HG02973 (cell line): ENCODE measurements around the gene DEF6.

Experiments used
- ATAC-seq: cut with Tn5 transposase; IDR thresholded peaks from one replicate; pipeline ENCODE4 v1.9.1; 2021; ENCODE audit warnings: moderate library complexity; ENCODE audit not compliant: unreplicated experiment

DEF6 gene, protein sequence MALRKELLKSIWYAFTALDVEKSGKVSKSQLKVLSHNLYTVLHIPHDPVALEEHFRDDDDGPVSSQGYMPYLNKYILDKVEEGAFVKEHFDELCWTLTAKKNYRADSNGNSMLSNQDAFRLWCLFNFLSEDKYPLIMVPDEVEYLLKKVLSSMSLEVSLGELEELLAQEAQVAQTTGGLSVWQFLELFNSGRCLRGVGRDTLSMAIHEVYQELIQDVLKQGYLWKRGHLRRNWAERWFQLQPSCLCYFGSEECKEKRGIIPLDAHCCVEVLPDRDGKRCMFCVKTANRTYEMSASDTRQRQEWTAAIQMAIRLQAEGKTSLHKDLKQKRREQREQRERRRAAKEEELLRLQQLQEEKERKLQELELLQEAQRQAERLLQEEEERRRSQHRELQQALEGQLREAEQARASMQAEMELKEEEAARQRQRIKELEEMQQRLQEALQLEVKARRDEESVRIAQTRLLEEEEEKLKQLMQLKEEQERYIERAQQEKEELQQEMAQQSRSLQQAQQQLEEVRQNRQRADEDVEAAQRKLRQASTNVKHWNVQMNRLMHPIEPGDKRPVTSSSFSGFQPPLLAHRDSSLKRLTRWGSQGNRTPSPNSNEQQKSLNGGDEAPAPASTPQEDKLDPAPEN

DNA sequence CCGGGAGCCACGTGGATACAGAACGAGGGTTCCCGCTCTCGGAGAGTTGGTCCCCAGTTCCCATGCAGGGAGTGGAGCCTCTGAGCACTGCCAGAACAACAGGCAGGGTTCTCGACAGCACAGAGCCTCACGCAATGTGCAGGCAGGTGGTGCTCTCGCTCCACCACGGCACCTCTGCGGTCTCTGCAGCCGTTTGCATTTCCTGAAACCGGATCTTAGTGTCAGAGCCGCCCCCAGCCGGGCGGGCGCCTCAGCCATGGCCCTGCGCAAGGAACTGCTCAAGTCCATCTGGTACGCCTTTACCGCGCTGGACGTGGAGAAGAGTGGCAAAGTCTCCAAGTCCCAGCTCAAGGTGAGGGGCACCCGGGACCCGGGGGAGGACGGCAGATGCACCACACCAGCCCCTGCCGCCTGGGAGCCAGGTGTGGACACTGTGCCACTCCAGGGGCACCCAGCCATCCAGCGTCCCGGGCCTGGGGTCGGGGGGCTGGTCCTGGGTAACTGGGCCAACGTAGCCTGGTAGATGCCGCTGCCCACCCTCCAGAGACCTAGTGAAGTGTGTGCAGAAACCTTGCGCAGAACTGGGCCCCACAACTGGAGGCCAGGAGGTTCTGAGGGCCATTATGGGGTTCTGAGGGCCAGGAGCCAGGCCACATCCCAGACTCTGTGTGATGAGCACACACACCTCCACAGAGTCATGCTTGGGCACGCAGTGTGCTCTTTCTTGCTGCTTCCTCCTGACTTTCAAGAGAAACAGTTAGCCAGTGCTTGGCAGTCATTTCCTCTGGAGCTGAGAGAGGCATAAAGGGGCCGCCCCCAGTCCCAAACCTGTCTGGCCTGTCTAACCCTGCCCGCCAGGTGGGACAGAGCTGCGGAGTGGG, at the start of gene DEF6:
DEF6 (plus strand) TSS at position 218 of the 881 bp plus-strand sequence; CDS start at position 257, 39 bp downstream.
- ATAC-seq = peak; percentile 66

GRCh38 chr6:35248300-35248699, 49.3 kb upstream of the DEF6 start:
- no peak for ATAC-seq

DNA sequence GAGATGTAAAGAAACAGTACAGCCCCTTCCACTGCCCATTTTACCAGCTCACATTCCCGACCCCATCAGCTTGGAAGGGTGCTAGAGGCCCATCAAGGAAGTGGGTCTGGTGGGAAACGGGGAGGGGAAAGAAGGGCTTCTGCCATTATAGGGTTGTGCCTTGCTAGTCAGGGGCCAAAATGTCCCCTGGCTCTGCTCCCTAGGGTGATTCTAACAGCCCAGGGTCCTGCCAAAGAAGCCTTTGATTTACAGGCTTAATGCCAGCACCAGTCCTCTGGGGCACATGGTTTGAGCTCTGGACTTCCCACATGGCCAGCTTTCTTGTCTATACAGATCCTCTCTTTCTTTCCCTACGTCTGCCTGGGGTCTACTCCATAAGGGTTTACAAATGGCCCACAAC, 48.7 kb upstream of the DEF6 start:
- ATAC-seq = no peak

- ATAC-seq = no peak
Measured at GRCh38 chr6:35251949-35252348, 45.7 kb upstream of the DEF6 start.

GRCh38 chr6:35253249-35253648, 44.4 kb upstream of the DEF6 start:
- no peak for ATAC-seq

- ATAC-seq = no peak
Measured at GRCh38 chr6:35258336-35258735, 39.3 kb upstream of the DEF6 start.

DNA sequence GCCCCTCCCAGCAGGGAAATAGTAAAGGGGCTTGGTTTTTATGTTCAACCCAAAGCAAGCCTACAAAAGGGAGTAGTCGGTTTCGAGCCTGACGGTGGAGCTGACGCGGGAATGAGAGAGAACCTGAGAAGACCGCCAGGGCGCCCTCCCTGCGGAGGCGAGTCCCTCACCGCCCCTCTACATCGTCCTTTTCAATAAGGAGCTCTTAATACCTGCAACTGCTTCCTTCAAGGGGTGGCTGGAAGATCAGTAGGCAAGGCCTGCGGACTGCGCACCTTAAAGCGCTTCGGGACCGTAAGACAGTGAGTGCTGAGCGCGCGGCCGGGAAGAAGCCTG, 38.8 kb upstream of the DEF6 start:
- ATAC-seq = peak; percentile 8

GRCh38 chr6:35259194-35259947, 38.2 kb upstream of the DEF6 start, which contains the start of gene ZNF76:
Gene ZNF76 (plus strand): TSS chr6:35259735. CDS start chr6:35281152, 21,417 bp downstream.
- peak; percentile 81 for ATAC-seq

- peak; percentile 38 for ATAC-seq
Measured at GRCh38 chr6:35259948-35260590, 37.5 kb upstream of the DEF6 start.

DNA sequence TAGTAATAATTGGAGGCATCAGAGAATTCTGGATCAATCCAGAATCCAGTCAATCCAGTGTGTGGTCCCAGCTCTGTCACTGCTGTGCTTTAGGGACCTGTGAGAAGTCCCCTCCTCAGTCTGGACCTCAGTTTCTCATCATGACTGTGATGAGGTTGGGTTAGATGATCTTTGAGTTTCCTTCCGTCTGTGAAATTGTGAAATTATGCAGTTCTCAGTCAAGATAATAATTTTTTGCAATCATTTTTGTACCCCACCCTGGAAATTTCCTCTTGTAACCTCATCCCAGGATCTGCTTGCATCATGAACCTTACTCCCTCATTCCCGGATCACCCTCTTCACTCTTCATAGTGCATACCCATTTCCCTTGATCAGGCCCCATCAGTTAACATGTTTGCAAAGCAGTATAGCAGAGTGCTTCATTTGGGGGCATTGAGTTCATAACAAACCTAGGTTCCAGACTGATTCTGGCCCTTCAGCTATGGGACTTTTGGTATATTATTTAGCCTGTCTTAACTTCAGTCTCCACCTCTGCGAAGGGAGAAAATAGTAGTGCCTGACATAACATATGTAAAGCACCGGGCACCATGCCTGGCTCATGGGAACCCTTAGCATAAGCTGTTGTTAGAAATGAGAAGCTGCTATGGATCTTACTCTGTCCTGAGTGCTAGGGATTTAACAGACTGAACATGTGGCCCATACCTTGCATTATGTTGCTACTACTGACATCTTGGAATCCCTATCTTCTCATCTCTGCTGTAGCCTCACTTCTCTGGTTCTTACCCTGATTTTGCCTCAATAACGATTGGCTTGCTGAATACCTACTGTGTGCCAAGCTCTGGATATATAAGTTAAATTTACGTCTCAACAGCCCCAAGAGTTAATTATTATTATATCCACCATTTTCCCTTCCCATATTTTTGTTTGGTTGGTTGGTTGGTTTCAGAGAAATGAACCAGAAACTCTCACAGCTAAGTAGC, 36.7 kb upstream of the DEF6 start:
- no peak for ATAC-seq

GRCh38 chr6:35262596-35262995, 35.0 kb upstream of the DEF6 start:
- no peak for ATAC-seq

DNA sequence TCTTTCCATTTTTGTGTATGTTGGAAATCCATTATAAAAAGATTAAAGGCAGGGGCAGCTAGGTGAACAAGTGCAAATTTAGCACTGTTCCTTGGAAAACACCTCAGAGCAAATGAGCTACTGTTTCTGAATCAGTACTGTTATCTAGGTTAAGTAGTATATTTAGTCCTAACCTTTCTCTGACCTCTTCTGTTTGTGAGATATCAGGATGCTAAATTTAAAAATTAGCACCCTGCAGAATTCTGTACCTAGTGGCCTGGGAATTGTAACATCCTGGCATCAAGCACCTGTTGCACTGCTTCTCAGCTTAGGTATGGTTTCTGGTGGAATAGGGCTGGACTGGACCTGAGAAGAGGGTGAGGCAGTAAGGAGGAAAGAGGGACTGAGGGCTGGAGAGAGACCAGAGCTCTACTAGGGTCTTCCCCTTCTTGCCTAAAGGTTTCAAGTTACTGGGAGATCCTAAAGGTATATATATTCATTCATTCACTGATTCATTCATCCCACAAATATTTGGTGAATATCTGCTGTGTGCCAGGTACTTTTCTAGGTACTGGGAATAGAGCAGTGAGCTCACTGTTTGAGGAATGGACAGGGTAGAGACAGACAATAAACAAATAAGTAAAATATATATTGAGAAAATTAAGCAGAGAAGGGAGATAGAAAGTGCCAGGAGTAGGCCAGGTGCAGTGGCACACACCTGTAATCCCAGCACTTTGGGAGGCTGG, 32.9 kb upstream of the DEF6 start:
- no peak for ATAC-seq

DNA sequence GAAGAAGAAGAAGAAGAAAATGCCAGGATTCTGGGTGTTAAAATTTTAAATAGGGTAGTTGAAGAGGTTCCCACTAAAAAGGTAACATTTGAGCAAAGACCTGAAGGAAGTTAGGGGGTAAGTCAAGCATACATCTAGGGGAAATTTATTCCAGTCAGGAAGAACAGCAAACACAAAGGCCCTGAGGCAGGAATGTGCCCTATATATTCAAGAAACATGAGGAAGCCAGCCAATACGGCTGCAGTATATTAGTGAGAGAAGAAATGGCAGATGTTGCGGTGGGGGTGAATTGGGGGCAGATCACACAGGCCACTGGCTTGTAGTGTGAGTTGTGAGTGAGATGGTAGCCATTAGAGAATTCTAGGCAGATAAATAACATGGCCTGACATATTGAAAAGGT, 32.1 kb upstream of the DEF6 start:
- ATAC-seq = no peak

- ATAC-seq = no peak
Measured at GRCh38 chr6:35267446-35267845, 30.2 kb upstream of the DEF6 start.

DNA sequence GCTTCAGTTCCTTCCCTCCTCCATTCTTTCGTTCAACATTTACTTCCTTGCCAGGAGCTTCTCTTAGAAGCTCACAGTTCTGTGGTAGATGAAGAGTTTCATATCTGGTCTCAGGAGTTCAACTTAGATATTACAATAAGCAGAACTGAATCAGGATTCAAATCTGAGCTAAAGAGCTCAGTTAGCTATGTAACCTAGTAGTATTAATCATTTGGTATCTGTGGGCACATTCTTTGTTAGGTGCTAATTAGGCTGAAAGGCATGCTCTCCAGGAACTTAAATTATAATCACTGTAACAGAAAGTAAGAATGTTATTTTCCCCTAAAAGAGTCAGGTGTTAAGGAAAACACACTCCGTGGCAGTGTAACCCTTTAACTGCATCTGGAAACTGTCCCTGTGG, 29.7 kb upstream of the DEF6 start:
- no peak for ATAC-seq

DNA sequence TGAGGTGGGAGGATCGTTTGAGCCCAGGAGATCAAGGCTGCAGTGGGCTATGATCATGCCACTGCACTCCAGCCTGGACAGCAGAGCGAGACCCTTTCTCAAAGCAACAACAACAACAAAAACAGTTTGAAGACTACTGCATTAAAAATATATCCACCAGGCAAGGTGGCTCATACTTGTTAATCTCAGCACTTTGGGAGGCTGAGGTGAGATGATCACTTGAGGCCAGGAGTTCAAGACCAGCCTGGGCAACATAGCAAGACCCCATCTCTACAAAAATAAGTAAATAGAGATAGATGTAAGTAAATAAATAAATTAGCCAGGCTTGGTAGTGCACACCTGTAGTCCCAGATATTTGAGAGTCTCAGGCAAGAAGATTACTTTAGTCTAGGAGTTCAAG, 25.6 kb upstream of the DEF6 start:
- ATAC-seq = no peak

- no peak for ATAC-seq
Measured at GRCh38 chr6:35273822-35274559, 23.6 kb upstream of the DEF6 start.

DNA sequence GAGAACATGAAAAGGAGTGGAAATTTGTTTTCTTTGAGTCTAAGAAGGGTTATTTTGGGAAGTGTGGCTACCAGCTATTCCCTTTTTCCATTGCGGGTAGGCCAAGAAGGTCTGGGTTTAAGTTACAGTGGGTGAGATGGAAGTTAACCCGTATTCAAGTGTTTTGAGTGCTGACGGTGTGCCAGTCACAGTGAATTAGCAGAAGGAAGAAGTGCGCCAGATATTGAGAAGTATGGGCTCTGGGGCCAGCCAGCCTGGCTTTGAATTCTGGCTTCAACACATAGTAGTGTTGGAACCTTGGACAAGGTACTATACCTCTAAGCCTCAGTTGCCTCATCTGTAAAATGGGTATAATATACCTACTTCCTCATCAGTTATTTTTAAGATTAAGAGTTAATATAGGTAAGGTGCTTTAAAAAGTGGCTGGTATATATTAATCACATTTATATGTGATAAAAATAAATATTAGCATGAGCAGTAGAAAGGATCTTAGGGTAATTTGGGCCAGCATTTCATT, 21.8 kb upstream of the DEF6 start:
- no peak for ATAC-seq
